Ishikawa (cell line): ENCODE results near the gene TNS3.

ENCODE experiments used
- CEBPB ChIP-seq: IDR thresholded peaks from 2 replicates; pipeline ENCODE4 v1.6.1; 2012
- CREB1 ChIP-seq: IDR thresholded peaks from 2 replicates; pipeline ENCODE4 v1.6.1; 2012; ENCODE audit warnings: low read depth
- EGR1 ChIP-seq: IDR thresholded peaks from 2 replicates; pipeline ENCODE4 v1.6.1; 2012
- EP300 ChIP-seq: IDR thresholded peaks from 2 replicates; pipeline ENCODE4 v1.6.1; 2012; ENCODE audit warnings: borderline replicate concordance
- MAX ChIP-seq: IDR thresholded peaks from 2 replicates; pipeline ENCODE4 v1.6.1; 2012
- NFIC ChIP-seq: IDR thresholded peaks from 2 replicates; pipeline ENCODE4 v1.6.1; 2012
- RAD21 ChIP-seq: IDR thresholded peaks from 2 replicates; pipeline ENCODE4 v1.6.1; 2012; ENCODE audit warnings: low read depth
- REST ChIP-seq: IDR thresholded peaks from 2 replicates; pipeline ENCODE4 v1.6.1; 2012; ENCODE audit warnings: low read depth, mild to moderate bottlenecking
- TCF12 ChIP-seq: IDR thresholded peaks from 2 replicates; pipeline ENCODE4 v1.6.1; 2012; ENCODE audit warnings: low read depth
- TEAD4 ChIP-seq: IDR thresholded peaks from 2 replicates; pipeline ENCODE4 v1.6.1; 2012
- YY1 ChIP-seq: IDR thresholded peaks from 2 replicates; pipeline ENCODE4 v1.6.1; 2012; ENCODE audit warnings: low read depth
- ZBTB7A ChIP-seq: IDR thresholded peaks from 2 replicates; pipeline ENCODE4 v1.6.1; 2012; ENCODE audit warnings: low read depth

- TF ChIP-seq EP300 (no peak), YY1 (no peak), RAD21 (no peak), TCF12 (no peak), MAX (no peak), NFIC (no peak), ZBTB7A (no peak), TEAD4 (no peak), EGR1 (no peak), CEBPB (no peak), CREB1 (no peak), REST (no peak)
Measured at GRCh38 chr7:47611045-47611511, 29.2 kb upstream of the TNS3 start.
